Measurements from ENCODE around the gene HIPK3. TPM values are rescaled to one million over a fixed set of nuclear protein-coding genes. Genes with fewer than 3 reads are reported as not detected.

Gene HIPK3
- total and polyA plus RNA-seq, 9 of the 15 experiments (the other 6 are each of a cell fraction or from before 2014, with no cell fraction given): 2.3 to 19.6 (median 7.5) TPM

GRCh38 chr11:33257897-33258630 lies 883 bp downstream of the HIPK3 start (continued):
- TF ChIP-seq ZNF277 (CRISPR knock-in tag; IDR thresholded peaks at IDR 0.05; ENCODE audit: borderline replicate concordance): no peak
- TF ChIP-seq BDP1 (IDR thresholded peaks at IDR 0.05; ENCODE audit: insufficient read depth, insufficient read length): no peak
- TF ChIP-seq, protein P1, sequence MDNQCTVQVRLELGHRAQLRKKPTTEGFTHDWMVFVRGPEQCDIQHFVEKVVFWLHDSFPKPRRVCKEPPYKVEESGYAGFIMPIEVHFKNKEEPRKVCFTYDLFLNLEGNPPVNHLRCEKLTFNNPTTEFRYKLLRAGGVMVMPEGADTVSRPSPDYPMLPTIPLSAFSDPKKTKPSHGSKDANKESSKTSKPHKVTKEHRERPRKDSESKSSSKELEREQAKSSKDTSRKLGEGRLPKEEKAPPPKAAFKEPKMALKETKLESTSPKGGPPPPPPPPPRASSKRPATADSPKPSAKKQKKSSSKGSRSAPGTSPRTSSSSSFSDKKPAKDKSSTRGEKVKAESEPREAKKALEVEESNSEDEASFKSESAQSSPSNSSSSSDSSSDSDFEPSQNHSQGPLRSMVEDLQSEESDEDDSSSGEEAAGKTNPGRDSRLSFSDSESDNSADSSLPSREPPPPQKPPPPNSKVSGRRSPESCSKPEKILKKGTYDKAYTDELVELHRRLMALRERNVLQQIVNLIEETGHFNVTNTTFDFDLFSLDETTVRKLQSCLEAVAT (IDR thresholded peaks at IDR 0.05): peak; percentile 48 to 78; a peak in 2 of 4 replicates
- TF ChIP-seq, protein P2, sequence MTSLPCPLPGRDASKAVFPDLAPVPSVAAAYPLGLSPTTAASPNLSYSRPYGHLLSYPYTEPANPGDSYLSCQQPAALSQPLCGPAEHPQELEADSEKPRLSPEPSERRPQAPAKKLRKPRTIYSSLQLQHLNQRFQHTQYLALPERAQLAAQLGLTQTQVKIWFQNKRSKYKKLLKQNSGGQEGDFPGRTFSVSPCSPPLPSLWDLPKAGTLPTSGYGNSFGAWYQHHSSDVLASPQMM (CRISPR knock-in tag; IDR thresholded peaks at IDR 0.05): no peak
- TF ChIP-seq EP400 (IDR thresholded peaks at IDR 0.05): peak; percentile 75
- peak; percentile 42 for TF ChIP-seq KAT7 (CRISPR knock-in tag; IDR thresholded peaks at IDR 0.05; ENCODE audit: borderline replicate concordance)
- peak; percentile 52; the same call in 1 of the 2 replicates for TF ChIP-seq RB1 (IDR thresholded peaks at IDR 0.05; ENCODE audit: low read depth)
- TF ChIP-seq RBBP5 (IDR thresholded peaks at IDR 0.05; ENCODE audit: borderline replicate concordance, insufficient read depth, low read length, poor library complexity, severe bottlenecking): peak; percentile 95
- TF ChIP-seq ZBTB40 (IDR thresholded peaks at IDR 0.05): no peak
- no peak for TF ChIP-seq ZBTB40 (CRISPR knock-in tag; IDR thresholded peaks at IDR 0.05)
- TF ChIP-seq HNRNPUL1 (IDR thresholded peaks at IDR 0.05; ENCODE audit: low read length): no peak
- TF ChIP-seq ZBTB8A (IDR thresholded peaks at IDR 0.05; ENCODE audit: partially characterized antibody): no peak
- no peak for TF ChIP-seq C11orf30 (IDR thresholded peaks at IDR 0.05; ENCODE audit: low read depth)
- TF ChIP-seq SMAD1 (IDR thresholded peaks at IDR 0.05; ENCODE audit: low read depth, low read length, partially characterized antibody): no peak
- peak; percentile 68 for TF ChIP-seq ATF7 (IDR thresholded peaks at IDR 0.05)
- peak; percentile 29 for TF ChIP-seq TBP (optimal IDR thresholded peaks at IDR 0.05; ENCODE audit: low read depth, low read length)
